PFSK-1 (cell line): Measurements from ENCODE around the gene DRC3.

ENCODE experiments used
- POLR2AphosphoS5 ChIP-seq: IDR thresholded peaks from 2 replicates; pipeline ENCODE4 v1.6.1; 2012; ENCODE audit warnings: low read depth, mild to moderate bottlenecking, control low read depth, low read length, moderate library complexity
- TAF1 ChIP-seq: IDR thresholded peaks from 2 replicates; pipeline ENCODE4 v1.6.1; 2012; ENCODE audit warnings: low read length, control low read depth, borderline replicate concordance; ENCODE audit not compliant: insufficient read depth
- TF ChIP-seq, protein P1 (sequence below), 2 experiments: IDR thresholded peaks; 2 replicates each; pipeline versions ENCODE4 v1.6.1 to v1.8.0; 2011 to 2012; ENCODE audit warnings: low read depth in 2 of 2, low read length in 2 of 2, control low read depth in 1 of 2, inconsistent platforms in 1 of 2, mild to moderate bottlenecking in 1 of 2, moderate library complexity in 1 of 2; ENCODE audit not compliant: insufficient read depth in 1 of 2

DNA sequence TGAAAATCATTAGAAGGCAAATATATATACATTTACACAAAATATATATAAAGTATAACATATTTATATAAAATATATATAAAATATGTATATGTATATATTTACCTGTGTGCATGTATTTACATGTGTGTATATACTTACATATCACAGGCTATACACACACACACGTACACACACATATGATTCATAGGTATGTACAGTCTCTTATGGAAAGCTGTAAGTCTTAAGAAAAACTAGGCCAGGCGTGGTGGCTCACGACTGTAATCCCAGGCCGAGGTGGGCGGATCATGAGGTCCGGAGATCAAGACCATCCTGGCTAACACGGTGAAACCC lies 15.1 kb upstream of the DRC3 start:
- TF ChIP-seq, protein P1, sequence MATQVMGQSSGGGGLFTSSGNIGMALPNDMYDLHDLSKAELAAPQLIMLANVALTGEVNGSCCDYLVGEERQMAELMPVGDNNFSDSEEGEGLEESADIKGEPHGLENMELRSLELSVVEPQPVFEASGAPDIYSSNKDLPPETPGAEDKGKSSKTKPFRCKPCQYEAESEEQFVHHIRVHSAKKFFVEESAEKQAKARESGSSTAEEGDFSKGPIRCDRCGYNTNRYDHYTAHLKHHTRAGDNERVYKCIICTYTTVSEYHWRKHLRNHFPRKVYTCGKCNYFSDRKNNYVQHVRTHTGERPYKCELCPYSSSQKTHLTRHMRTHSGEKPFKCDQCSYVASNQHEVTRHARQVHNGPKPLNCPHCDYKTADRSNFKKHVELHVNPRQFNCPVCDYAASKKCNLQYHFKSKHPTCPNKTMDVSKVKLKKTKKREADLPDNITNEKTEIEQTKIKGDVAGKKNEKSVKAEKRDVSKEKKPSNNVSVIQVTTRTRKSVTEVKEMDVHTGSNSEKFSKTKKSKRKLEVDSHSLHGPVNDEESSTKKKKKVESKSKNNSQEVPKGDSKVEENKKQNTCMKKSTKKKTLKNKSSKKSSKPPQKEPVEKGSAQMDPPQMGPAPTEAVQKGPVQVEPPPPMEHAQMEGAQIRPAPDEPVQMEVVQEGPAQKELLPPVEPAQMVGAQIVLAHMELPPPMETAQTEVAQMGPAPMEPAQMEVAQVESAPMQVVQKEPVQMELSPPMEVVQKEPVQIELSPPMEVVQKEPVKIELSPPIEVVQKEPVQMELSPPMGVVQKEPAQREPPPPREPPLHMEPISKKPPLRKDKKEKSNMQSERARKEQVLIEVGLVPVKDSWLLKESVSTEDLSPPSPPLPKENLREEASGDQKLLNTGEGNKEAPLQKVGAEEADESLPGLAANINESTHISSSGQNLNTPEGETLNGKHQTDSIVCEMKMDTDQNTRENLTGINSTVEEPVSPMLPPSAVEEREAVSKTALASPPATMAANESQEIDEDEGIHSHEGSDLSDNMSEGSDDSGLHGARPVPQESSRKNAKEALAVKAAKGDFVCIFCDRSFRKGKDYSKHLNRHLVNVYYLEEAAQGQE (IDR thresholded peaks at IDR 0.05; ENCODE audit: insufficient read depth in 1 of 2, low read depth in 2 of 2, low read length in 2 of 2) = no peak
- TF ChIP-seq POLR2AphosphoS5 (no peak), TAF1 (no peak)
